ENCODE measurements around the gene SVEP1.
"Not testable (repeated sequence)": the region's sequence is repeated elsewhere in the genome, so short reads cannot be mapped to it uniquely, and the experiment has no call there.

The SVEP1 gene

GRCh38 chr9:110575945-110576344, 3.6 kb downstream of the SVEP1 start:
- DNase-seq = no peak

GRCh38 chr9:110575169-110575568, 4.4 kb downstream of the SVEP1 start:
- DNase-seq = no peak

- no peak for DNase-seq
These were observed 6.2 kb downstream of the SVEP1 start for GRCh38 chr9:110573305-110573704.

GRCh38 chr9:110571801-110572483, 7.6 kb downstream of the SVEP1 start:
- no peak for DNase-seq

GRCh38 chr9:110566156-110566555, 13.4 kb downstream of the SVEP1 start:
- no peak for DNase-seq

DNA sequence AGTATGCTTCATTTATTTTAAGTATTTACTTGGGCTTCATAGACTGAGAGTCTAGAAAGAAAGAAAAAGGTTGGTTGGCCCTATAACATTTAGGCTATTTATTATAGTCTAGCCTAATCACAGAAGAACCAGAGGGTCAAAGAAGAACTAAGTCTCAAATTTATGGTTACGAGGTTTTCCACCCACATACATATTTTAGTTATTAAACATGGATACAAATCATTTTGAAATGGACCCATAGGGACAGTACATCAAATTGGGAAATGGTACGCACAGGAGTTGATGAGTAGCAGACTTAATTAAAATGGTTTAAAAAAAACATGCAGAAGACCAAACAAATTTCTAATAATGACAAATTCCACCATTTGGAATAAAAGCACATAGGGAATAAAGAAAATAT, 17.7 kb downstream of the SVEP1 start:
- DNase-seq = no peak

- DNase-seq = no peak
These were observed 19.7 kb downstream of the SVEP1 start for GRCh38 chr9:110559869-110560268.

GRCh38 chr9:110555551-110556331, 23.8 kb downstream of the SVEP1 start:
- DNase-seq = no peak

- DNase-seq = no peak
These were observed 33.1 kb downstream of the SVEP1 start for GRCh38 chr9:110546411-110546871.

GRCh38 chr9:110545705-110546104, 33.8 kb downstream of the SVEP1 start:
- no peak for DNase-seq

GRCh38 chr9:110543631-110544051, 35.9 kb downstream of the SVEP1 start:
- no peak for DNase-seq

DNA sequence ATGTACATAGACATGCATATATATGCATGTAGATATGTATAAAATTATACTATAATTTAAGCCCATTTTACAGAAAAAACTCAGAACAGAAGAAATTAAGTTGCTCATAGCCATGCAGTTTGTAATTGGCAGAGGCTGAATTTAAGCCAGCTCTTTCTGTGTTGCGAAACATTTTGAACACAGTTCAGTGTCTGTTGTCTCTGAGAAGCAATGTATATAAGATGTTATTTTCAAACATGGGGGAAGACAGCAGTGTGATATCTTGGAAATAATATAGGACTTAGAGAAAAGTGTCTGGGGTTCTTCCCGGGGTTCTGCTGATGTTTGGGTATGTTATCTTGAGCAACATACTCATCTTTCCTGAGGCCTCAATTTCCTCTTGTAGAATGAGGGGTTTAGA, 37.6 kb downstream of the SVEP1 start:
- no peak for DNase-seq

DNA sequence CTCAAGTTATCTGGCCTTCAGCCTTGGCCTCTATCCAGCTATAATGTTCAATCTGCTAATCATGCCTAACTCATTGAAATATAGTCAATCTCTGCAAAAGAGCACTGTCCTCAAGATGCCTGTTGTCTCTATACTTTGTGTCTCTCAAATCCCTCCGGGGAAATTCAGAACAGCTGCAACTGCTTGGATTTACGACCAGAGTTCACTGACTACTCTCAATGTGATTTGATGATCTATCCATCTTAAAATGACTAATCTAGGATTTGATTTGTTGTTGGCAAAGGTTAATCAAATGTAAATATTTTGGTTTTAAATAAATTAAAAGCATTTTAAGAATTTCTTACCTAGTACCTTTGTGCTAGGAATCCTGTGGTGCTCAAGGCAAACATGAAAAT, 40.9 kb downstream of the SVEP1 start:
- no peak for DNase-seq

DNA sequence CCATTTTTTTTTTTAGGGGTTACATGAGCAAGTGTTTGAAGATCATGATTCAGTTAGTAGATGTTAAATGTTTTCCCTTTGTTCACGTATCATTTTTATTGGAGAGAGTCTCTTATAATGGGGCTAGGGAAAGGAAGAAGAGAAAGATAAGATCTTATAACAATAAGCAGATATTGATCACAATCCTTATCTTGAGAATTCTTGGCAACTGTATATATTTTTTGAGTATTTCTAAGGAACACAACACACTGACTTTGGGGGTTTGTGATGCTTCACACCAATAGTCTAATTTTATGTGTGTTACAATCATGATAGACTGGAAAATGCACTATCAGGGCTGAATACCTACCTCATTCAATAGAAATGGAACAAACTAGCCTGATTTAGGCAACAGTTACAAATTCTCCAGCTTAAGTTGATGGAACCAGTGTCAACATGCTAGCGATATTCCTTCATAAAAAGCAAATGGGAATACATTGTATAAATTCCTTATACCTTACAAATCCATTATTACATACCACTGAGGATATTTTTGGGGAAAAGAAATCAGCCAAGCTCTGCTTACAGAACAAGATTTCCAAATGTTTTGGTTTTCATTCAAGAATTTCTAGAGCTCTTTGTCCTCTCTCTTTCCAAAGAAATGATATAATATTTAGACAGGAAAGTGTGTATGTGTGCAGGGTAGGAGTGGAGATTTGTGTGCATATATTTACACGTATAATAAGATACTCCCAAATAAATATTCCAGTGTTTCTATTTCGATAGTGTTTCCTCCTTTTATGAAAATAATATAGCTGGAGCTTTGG, 41.5 kb downstream of the SVEP1 start:
- no peak for DNase-seq

- DNase-seq = no peak
These were observed 42.7 kb downstream of the SVEP1 start for GRCh38 chr9:110536822-110537221.

DNA sequence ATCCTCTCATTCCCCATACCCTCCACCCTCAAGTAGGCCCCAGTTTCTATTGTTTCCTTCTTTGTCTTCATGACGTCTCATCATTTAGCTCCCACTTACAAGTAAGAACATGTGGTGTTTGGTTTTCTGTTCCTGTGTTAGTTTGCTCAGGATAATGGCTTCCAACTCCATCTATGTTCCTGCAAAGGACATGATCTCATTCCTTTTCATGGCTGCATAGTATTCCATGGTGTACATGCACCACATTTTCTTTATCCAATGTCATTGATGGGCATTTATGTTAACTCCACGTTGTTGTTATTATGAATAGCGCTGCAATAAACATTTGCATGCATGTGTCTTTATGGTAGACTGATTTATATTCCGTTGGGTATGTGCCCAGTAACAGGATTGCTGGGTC, 45.4 kb downstream of the SVEP1 start:
- DNase-seq = not testable (repeated sequence)

- no peak for DNase-seq
These were observed 46.5 kb downstream of the SVEP1 start for GRCh38 chr9:110532908-110533665.

DNA sequence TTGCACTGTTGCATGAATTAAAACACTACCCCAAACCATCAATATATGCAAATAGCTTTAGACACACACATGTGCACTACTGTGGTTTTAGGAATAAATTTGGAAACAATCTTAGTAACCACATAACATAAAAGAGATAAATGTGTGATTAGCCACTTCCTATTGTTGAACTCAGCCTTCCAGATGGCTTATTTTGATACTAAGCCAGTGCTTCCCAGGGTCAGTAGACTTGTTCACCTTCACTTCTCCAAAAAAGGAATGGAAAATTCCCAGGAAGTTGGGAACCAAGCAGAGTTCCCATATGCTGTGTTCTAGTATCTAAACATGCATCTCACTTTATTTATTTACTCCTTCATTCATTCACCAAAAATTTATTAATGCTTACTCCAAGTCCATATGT, 47.8 kb downstream of the SVEP1 start:
- DNase-seq = no peak

DNA sequence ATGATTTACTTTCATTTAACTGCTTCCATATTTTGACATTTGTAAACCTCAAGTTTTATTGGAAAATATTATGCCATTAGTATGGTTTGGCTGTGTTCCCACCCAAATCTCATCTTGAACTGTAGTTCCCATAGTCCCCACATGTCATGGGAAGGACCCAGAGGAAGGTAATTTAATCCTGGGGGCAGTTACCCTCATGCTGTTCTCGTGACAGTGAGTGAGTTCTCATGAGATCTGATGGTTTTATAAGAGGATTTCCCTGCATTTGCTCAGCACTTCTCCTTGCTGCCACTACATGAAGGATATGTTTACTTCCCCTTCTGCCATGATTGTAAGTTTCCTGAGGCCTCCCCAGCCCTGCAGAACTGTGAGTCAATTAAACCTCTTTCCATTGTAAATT, 48.3 kb downstream of the SVEP1 start:
- not testable (repeated sequence) for DNase-seq

GRCh38 chr9:110528645-110529044, 50.9 kb downstream of the SVEP1 start:
- no peak for DNase-seq

GRCh38 chr9:110526426-110526825, 53.1 kb downstream of the SVEP1 start:
- no peak for DNase-seq

- DNase-seq = no peak
These were observed 58.3 kb downstream of the SVEP1 start for GRCh38 chr9:110521206-110521605.

Measured in NCI-H2227 treated with DMSO at 0.1 percent for 48 hours (cell line).